A673 (cell line): ENCODE results near the gene KCP. TPM values are rescaled to one million over a fixed set of nuclear protein-coding genes. Genes with fewer than 3 reads are reported as not detected.

Experiments used
- BruUV-seq: library from RNA; stranded (reverse); fragments of 400-500 nt; replicated peaks from 2 replicates; lab custom pipeline; 2021; lab: Mats Ljungman, UMichigan
- CTCF ChIA-PET: fragments of 300-600 bp; sonication (Branson Sonifier 250); formaldehyde crosslinking; loops from one replicate; lab custom pipeline; 2022; ENCODE audit warnings: antibody characterized with exemption; lab: Charles Lee
- POLR2A ChIA-PET: fragments of 300-600 bp; sonication (Branson Sonifier 250); formaldehyde crosslinking; loops from one replicate; lab custom pipeline; 2022; ENCODE audit warnings: antibody characterized with exemption; ENCODE audit not compliant: low non-redundant PET; lab: Charles Lee
- DNase-seq: peaks from one replicate; pipeline ENCODE4 v3.0.0-alpha.2; 2015; ENCODE audit warnings: low spot score
- H3K27ac ChIP-seq: fragments of 200-600 bp; sonication (generic); 2 replicates; pipeline ENCODE4 v1.5.1; 2016; ENCODE audit warnings: mixed run types, low read depth, mild to moderate bottlenecking, mixed read lengths, antibody characterized with exemption, low read length; ENCODE audit not compliant: poor library complexity, severe bottlenecking
- H3K27me3 ChIP-seq: fragments of 200-600 bp; sonication (generic); replicated peaks from 2 replicates; pipeline ENCODE4 v1.6.1; 2017; ENCODE audit warnings: mixed run types, low read depth, mild to moderate bottlenecking, mixed read lengths, antibody characterized with exemption, low read length; ENCODE audit not compliant: insufficient read depth, poor library complexity
- H3K36me3 ChIP-seq: fragments of 200-600 bp; sonication (generic); 2 replicates; pipeline ENCODE4 v1.6.1; 2016; ENCODE audit warnings: mixed run types, mild to moderate bottlenecking, mixed read lengths, antibody characterized with exemption, low read length; ENCODE audit not compliant: insufficient read depth, poor library complexity, severe bottlenecking
- H3K4me1 ChIP-seq: fragments of 200-600 bp; sonication (generic); 2 replicates; pipeline ENCODE4 v1.6.1; 2017; ENCODE audit warnings: mixed run types, mild to moderate bottlenecking, mixed read lengths, antibody characterized with exemption, low read length; ENCODE audit not compliant: insufficient read depth, poor library complexity, severe bottlenecking
- H3K4me3 ChIP-seq: fragments of 200-600 bp; sonication (generic); 2 replicates; pipeline ENCODE4 v1.5.1; 2016; ENCODE audit warnings: low read depth, mixed run types, mild to moderate bottlenecking, mixed read lengths, low read length; ENCODE audit not compliant: poor library complexity, severe bottlenecking
- H3K9me3 ChIP-seq: fragments of 200-600 bp; sonication (generic); 2 replicates; pipeline ENCODE4 v1.6.1; 2016; ENCODE audit warnings: mixed run types, low read depth, mild to moderate bottlenecking, mixed read lengths, antibody characterized with exemption, low read length; ENCODE audit not compliant: poor library complexity, severe bottlenecking
- CTCF ChIP-seq: fragments of 300-800, 200-600 bp; sonication (generic); conservative IDR thresholded peaks from 2 replicates; pipeline ENCODE4 v1.5.1; 2017; ENCODE audit warnings: low read depth, mild to moderate bottlenecking, antibody characterized with exemption, low read length, moderate library complexity, mixed read lengths
- EZH2 ChIP-seq: fragments of 200-600 bp; sonication (generic); IDR thresholded peaks from 2 replicates; pipeline ENCODE4 v1.6.1; 2017; ENCODE audit warnings: borderline replicate concordance, low read depth, mild to moderate bottlenecking, mixed read lengths, antibody characterized with exemption, low read length; ENCODE audit not compliant: poor library complexity, severe bottlenecking
- intact Hi-C: fragments of 100-400 bp; cut with micrococcal nuclease; formaldehyde crosslinking; loops from one replicate; pipeline ENCODE4 v1.10.0; 2022; ENCODE audit not compliant: unreplicated experiment
- total RNA-seq: library from RNA; stranded (reverse); gene quantifications from 2 replicates; pipeline ENCODE4 v1.2.3, GENCODE V29; 2021

Gene KCP
- total RNA-seq, 1 experiment from 2014 or later: not detected

- Histone ChIP-seq H3K36me3 (no peaks in the 10 kb centered on the region), H3K27me3 (peaks cover 21% of the 10 kb centered on the region), H3K27ac (no peak overlapping the region), H3K4me3 (no peak overlapping the region), H3K9me3 (no peaks in the 10 kb centered on the region), H3K4me1 (no peaks in the 10 kb centered on the region)
- POLR2A ChIA-PET: no interaction called here
- CTCF ChIA-PET: no interaction called here
- no TSS peak for BruUV-seq
- intact Hi-C loops: loop anchor here (10.0 kb wide), 1 partner anchor 92 kb away; the partner anchor contains the start of gene CCDC136
- TF ChIP-seq EZH2: no peak
- no peak for TF ChIP-seq CTCF
- no peak for DNase-seq
Observed at GRCh38 chr7:128886391-128887168, 23.9 kb downstream of the KCP start.

- peaks cover 14% of the 10 kb centered on the region for H3K27me3 ChIP-seq
- intact Hi-C loops: loop anchor here (10.0 kb wide), 1 partner anchor 91 kb away; the partner anchor contains the start of gene CCDC136
- TF ChIP-seq EZH2 (no peak), CTCF (no peak)
- H3K4me3 ChIP-seq: no peak overlapping the region
- no peaks in the 10 kb centered on the region for H3K9me3 ChIP-seq
- no peaks in the 10 kb centered on the region for H3K36me3 ChIP-seq
- CTCF ChIA-PET: interaction anchor here (0.5 kb wide), 1 partner anchor 13 kb away, joined by 12 read pairs; no protein-coding TSS in a partner anchor
- no peaks in the 10 kb centered on the region for H3K4me1 ChIP-seq
- no peak for DNase-seq
- no TSS peak for BruUV-seq
- POLR2A ChIA-PET: no interaction called here
- H3K27ac ChIP-seq: no peak overlapping the region
Observed at GRCh38 chr7:128885370-128886187, 24.9 kb downstream of the KCP start.

- ChIA-PET CTCF (interaction anchor here (0.5 kb wide), 1 partner anchor 12 kb away, joined by 12 read pairs; no protein-coding TSS in a partner anchor), POLR2A (no interaction called here)
- Histone ChIP-seq H3K9me3 (no peaks in the 10 kb centered on the region), H3K36me3 (no peaks in the 10 kb centered on the region), H3K4me1 (no peaks in the 10 kb centered on the region), H3K27ac (no peak overlapping the region), H3K27me3 (peaks cover 8% of the 10 kb centered on the region), H3K4me3 (no peak overlapping the region)
- intact Hi-C loops: loop anchor here (5.0 to 10.0 kb wide), 2 partner anchors 90 to 407 kb away; partner anchors contain the start of genes CCDC136 and METTL2B
- TF ChIP-seq EZH2 (no peak), CTCF (no peak)
- DNase-seq: no peak
- no TSS peak for BruUV-seq
Observed at GRCh38 chr7:128884561-128885369, 25.7 kb downstream of the KCP start.
